ENCODE data around the gene PLCXD1.

DNA sequence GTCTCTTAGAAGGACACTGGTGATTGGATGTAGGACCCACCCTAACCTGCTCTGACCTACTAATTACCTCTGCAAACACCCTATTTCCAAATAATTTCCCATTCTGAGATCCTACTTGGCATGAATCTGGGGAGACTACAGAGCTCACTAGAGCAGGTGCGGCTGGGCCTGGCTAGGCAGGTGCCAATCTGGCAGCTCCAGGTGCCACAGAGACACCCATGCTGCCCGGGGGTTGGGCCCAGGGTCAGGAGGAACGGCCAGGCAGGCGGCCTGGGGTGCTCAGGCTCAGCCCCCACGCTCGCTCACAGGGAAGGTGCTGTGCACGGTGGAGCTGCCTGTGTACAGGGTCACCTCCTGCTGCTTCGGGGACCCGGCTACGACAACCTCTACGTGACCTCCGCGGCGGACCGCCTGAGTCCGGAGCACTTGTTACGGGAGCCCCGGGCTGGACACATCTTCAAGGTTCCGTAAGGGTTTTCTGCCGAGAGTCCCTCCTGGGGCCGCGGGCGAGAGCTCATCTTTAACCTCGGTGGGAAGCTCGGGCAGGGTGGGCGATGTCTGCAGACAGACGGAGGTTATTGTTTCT lies 26.5 kb upstream of the PLCXD1 start:
- no peak for TF ChIP-seq GATA3 (IDR thresholded peaks at IDR 0.05; ENCODE audit: low read depth, low read length)
- no peak for TF ChIP-seq GATA2 (IDR thresholded peaks at IDR 0.05; ENCODE audit: low read depth, low read length)

All from SH-SY5Y (cell line).